ENCODE measurements around the gene ZNF689. TPM values are rescaled to one million over a fixed set of nuclear protein-coding genes. Genes with fewer than 3 reads are reported as not detected.

Gene ZNF689
- total RNA-seq, 2 donors from 2014 or later = 9.4 to 14.3 TPM

DNA sequence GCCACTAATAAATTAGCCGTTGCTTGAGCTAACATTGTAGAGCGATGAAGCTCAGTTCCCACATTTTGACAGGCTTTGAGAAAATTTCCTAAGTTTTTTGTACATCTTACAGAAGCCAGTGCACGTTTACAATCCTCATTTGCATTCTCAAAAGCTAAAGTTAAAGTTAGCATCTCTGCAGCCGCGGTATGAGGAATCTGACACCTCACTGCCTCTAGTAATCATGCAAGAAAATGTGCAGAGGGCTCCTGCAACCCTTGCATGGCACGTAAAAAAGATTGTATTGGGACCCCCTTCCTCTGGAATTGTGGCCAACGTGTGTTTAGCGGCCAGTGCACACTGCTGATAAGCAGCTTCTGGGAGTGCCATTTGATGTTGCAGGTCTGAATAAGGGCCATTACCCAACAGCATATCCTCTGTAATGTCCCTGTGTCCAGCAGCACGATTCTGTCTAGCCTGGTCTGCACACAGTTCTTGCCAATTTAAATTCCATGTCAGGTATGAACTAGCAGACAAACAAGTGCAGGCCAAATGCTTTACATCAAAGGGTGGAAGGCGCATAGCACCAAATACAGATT, 12.4 kb upstream of the ZNF689 start:
- H3K4me1 Mint-ChIP-seq (ENCODE audit: low read depth in 2 of 2) = no peaks in the 10 kb centered on the region
- DNase-seq (ENCODE audit: low spot score) = no peak
- no peak overlapping the region for H3K27ac Mint-ChIP-seq
- H3K27me3 Mint-ChIP-seq = no peaks in the 10 kb centered on the region
- ATAC-seq = no peak
- no peaks in the 10 kb centered on the region for H3K9me3 Mint-ChIP-seq
- H3K36me3 Mint-ChIP-seq = no peaks in the 10 kb centered on the region
- no peak overlapping the region for H3K4me3 Mint-ChIP-seq

DNA sequence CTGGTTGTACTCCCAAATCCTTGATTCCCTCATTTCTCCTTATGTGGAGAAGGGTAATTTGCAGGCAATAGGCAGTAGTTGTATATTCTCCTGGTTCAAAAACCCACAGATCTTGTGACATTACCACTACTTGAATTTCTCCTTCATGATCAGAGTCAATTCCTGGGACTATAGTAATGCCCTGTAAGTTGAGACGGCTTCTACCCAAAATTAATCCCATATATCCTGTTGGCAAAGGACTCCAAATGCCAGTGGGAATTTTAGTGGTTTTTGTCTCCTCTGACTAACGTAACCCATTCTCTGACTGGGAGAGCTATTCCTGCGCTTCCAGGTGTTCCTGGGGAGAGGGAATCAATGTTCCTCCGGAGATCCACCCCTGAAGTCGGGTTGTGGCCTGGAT, 11.6 kb upstream of the ZNF689 start:
- ATAC-seq (no peak), DNase-seq (ENCODE audit: low spot score) (no peak)
- H3K27me3 Mint-ChIP-seq = no peaks in the 10 kb centered on the region
- H3K9me3 Mint-ChIP-seq = no peaks in the 10 kb centered on the region
- peaks cover 0 to 2% of the 10 kb centered on the region in 2 donors for H3K4me1 Mint-ChIP-seq (ENCODE audit: low read depth in 2 of 2)
- no peaks in the 10 kb centered on the region for H3K36me3 Mint-ChIP-seq
- H3K4me3 Mint-ChIP-seq = no peak overlapping the region
- H3K27ac Mint-ChIP-seq = no peak overlapping the region

DNA sequence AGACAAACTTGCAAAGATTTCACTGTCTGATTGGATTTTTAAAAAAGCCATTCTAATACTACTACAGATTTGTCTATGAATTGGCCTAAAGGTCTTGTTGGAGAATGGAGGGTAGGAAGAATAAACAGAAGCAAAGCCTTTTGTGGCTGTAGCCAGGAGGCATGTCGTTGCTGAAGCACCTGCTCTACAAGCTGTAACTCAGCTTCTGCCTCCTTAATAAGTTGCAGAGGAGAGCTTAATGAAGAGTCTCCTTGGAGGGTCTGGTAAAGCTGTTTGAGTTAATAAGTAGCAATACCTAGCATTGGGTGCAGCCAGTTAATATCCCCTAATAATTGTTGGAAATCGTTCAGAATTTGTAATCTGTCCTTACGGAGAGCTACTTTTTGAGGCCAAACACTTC, 10.0 kb upstream of the ZNF689 start:
- no peaks in the 10 kb centered on the region for H3K36me3 Mint-ChIP-seq
- H3K27ac Mint-ChIP-seq = no peak overlapping the region
- ATAC-seq (no peak), DNase-seq (ENCODE audit: low spot score) (no peak)
- H3K4me1 Mint-ChIP-seq (ENCODE audit: low read depth in 2 of 2) = peaks cover 0 to 2% of the 10 kb centered on the region in 2 donors
- H3K4me3 Mint-ChIP-seq = no peak overlapping the region
- no peaks in the 10 kb centered on the region for H3K27me3 Mint-ChIP-seq
- no peaks in the 10 kb centered on the region for H3K9me3 Mint-ChIP-seq

DNA sequence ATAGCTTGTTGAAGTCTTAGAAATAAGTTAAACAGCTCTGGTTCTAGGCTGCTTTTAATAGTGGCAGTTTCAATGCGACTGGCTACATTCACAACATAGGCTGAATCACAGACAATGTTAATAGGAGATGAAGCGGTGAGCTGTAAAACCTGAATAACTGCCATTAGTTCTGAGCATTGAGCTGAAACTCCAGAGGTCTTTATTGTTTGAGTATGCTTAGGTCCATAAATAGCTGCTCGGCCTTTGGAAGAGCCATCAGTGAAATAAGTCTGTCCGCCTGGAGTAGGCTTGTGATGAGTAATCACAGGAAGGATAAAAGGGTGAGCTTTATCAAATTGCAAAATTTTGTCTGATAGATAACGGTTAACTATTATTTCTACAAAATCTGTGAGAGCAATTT, 9.4 kb upstream of the ZNF689 start:
- peaks cover 0 to 2% of the 10 kb centered on the region in 2 donors for H3K4me1 Mint-ChIP-seq (ENCODE audit: low read depth in 2 of 2)
- no peaks in the 10 kb centered on the region for H3K27me3 Mint-ChIP-seq
- no peak overlapping the region for H3K27ac Mint-ChIP-seq
- no peaks in the 10 kb centered on the region for H3K36me3 Mint-ChIP-seq
- ATAC-seq = no peak
- DNase-seq (ENCODE audit: low spot score) = no peak
- no peaks in the 10 kb centered on the region for H3K9me3 Mint-ChIP-seq
- H3K4me3 Mint-ChIP-seq = no peak overlapping the region

DNA sequence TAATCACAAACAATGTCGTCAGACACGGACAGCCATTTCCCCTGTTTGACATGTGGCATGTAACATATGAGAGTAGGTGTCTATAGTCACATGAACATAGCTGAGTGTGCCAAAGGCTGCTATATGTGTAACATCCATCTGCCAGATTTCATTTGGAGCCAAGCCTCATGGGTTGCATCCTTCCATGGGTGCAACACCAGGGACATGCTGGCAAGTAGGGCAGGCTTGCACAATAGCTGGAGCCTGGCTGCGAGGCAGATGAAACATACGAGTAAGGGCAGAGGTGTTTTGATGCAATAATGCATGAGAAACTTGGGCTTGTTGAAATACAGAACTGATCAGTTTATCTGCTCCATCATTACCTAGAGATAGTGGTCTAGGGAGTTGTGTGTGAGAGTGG, 9.0 kb upstream of the ZNF689 start:
- DNase-seq (ENCODE audit: low spot score) = no peak
- no peaks in the 10 kb centered on the region for H3K27me3 Mint-ChIP-seq
- no peak for ATAC-seq
- H3K4me1 Mint-ChIP-seq (ENCODE audit: low read depth in 2 of 2) = peaks cover 0 to 2% of the 10 kb centered on the region in 2 donors
- no peaks in the 10 kb centered on the region for H3K9me3 Mint-ChIP-seq
- no peak overlapping the region for H3K27ac Mint-ChIP-seq
- no peaks in the 10 kb centered on the region for H3K36me3 Mint-ChIP-seq
- H3K4me3 Mint-ChIP-seq = no peak overlapping the region

DNA sequence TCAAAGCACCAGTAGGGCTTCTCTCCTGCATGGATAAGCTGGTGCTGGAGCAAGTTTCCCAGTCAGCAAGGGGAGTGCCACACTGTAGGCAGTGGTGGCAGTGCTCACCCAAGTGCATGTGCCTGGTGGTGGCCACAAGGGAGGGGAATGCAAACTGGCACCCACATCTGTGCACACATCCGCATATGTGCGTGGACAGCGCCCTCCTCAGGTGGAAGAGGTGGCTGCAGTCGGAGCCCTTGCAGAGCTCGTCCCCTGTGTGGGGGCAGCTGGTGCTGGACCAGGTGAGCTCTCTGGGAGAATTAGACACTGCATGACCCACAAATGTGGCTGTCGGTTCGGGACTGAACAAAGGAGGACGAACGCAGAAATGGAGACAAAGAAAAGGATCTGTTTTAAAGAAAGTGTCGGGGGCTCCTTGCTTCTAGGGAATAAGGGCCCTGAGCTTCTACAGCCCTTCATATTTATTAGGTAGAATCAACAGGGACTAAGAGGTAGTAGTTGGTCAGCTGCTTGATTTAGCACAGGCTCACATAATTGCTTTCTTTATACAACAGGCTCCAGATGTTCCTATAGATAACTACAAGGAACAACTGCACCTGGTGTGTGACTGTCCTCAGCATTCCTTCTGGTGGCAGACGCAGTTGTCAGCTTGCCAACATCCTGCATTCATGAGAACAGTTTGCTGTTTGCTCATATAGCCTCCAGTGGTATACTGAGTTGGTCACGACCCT, 5.3 kb upstream of the ZNF689 start:
- H3K4me3 Mint-ChIP-seq = no peak overlapping the region
- no peaks in the 10 kb centered on the region for H3K36me3 Mint-ChIP-seq
- no peaks in the 10 kb centered on the region for H3K27me3 Mint-ChIP-seq
- H3K4me1 Mint-ChIP-seq (ENCODE audit: low read depth in 2 of 2) = peaks cover 1 to 3% of the 10 kb centered on the region in 2 donors
- ATAC-seq = peak; percentile 76 to 89
- peak; percentile 68 for DNase-seq (ENCODE audit: low spot score)
- H3K9me3 Mint-ChIP-seq = no peaks in the 10 kb centered on the region
- no peak overlapping the region for H3K27ac Mint-ChIP-seq

DNA sequence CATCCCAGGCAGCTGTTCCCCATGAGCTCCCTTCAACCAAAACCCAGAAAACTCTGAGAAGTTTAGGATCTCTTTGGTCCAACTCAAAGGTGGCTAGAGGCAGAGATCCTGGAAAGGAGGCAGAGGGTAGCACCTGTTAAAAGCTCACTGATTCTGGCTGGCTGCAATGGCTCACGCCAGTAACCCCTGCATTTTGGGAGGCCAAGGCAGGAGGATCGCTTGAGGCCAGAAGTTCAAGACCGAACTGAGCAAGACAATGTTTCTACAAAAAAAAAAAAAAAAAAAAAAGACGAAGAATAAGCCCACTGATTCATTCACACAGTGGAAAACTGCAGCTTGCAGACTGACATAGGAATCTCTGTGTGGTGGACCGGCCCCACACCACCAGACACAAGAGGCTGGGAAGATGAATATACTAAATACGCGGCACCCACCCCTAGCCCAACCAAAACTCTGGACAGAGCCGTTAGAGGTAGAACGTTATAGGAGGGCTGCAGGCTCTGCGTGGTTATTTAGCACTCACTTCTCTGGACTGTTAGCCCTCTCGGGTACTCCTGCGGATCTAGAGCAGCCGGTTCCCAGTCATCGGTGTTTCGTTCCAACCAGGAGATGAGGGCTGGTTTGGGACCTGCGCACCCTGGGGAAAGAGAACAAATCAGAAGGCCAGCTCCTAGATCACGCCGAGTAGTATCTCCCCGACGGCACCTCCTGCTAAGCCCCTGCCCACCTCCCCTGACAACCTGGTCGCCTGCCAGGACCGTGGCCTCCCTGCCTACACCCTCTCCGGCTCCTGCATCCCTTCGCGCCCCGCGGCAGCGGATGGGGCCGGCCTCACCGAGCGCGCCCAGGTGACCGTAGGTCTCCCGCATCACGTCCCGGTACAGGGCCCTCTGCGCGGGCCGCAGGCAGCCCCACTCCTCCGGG, 925 bp downstream of the ZNF689 start:
- Mint-ChIP-seq H3K27ac (peak overlapping the region; percentile 93 to 94), H3K9me3 (no peaks in the 10 kb centered on the region), H3K4me3 (peak overlapping the region; percentile 98), H3K27me3 (no peaks in the 10 kb centered on the region), H3K4me1 (ENCODE audit: low read depth in 2 of 2) (peaks cover 7 to 11% of the 10 kb centered on the region in 2 donors), H3K36me3 (peaks cover 9% of the 10 kb centered on the region)
- DNase-seq (ENCODE audit: low spot score) (peak; percentile 68), ATAC-seq (peak; percentile 61 to 72)

DNA sequence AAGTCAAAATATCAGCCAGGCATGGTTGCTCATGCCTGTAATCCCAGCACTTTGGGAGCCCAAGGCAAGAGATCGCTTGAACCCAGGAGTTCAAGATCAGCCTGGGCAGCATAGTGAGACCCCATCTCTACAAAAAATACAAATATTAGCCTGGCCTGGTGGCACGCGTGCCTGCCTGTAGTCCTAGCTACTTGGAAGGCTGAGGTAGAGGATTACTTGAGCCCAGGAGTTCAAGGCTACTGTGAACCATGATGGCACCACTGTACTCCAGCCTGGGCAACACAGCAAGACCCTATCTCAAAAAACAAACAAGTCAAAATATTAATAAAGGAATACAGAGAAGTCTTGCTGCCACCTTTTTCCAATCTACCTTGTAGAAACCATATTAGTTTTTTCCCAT, 4.2 kb downstream of the ZNF689 start:
- no peak for ATAC-seq
- Mint-ChIP-seq H3K9me3 (no peaks in the 10 kb centered on the region), H3K36me3 (peaks cover 14% of the 10 kb centered on the region), H3K27ac (no peak overlapping the region), H3K4me1 (ENCODE audit: low read depth in 2 of 2) (peaks cover 7 to 11% of the 10 kb centered on the region in 2 donors), H3K27me3 (no peaks in the 10 kb centered on the region), H3K4me3 (no peak overlapping the region)
- DNase-seq (ENCODE audit: low spot score) = no peak

DNA sequence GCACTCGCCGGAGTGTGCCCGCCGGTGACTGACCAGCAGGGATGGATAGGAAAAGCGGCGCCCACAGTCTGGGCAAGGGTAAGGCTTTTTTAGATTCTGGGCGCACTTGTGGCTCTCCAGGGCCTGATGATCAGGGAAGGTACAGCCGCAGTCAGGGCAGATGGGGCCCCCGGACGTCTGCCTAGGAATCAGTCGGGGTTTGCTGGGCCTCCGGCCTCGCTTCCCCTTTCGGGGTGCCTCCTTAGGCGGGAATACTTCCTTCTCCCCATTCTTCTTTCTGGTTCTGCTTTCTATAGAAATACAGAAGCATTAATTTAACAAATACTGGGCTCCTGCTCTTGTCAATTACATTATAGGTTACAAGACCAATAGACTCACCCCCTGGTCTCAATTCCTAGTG, 5.0 kb downstream of the ZNF689 start:
- no peak for ATAC-seq
- Mint-ChIP-seq H3K27ac (no peak overlapping the region), H3K36me3 (peaks cover 14% of the 10 kb centered on the region), H3K4me1 (ENCODE audit: low read depth in 2 of 2) (peaks cover 3 to 6% of the 10 kb centered on the region in 2 donors), H3K9me3 (no peaks in the 10 kb centered on the region), H3K27me3 (no peaks in the 10 kb centered on the region), H3K4me3 (no peak overlapping the region)
- no peak for DNase-seq (ENCODE audit: low spot score)

DNA sequence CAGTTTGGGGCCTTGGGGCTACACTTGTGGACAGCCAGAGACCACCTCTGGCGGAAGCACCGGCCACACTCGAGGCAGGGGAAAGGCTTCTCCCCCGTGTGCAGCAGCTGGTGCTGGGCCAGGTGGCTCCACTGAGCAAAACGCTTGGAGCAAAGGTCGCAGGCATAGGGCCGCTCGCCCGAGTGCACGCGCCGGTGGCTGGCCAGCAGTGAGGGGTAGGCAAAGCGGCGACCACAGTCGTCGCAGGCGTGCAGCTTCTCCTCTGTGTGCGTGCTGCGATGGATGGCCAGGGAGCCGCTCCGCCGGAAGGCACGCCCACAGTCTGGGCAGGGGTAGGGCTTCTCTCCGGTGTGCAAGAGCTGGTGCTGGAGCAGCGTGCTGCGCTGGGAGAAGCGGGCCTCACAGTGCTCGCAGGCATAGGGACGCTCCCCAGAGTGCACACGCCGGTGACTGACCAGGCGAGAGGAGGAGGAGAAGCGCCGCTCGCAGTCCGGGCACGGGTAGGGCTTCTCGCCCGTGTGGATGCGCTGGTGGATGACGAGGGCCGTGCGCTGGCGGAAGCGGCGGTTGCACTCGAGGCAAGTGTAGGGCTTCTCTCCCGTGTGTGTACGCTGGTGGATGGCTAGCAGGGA, 5.8 kb downstream of the ZNF689 start:
- DNase-seq (ENCODE audit: low spot score) (no peak), ATAC-seq (peak in 1 of 2 donors; percentile 41)
- Mint-ChIP-seq H3K4me3 (no peak overlapping the region), H3K27me3 (no peaks in the 10 kb centered on the region), H3K9me3 (no peaks in the 10 kb centered on the region), H3K4me1 (ENCODE audit: low read depth in 2 of 2) (peaks cover 2 to 6% of the 10 kb centered on the region in 2 donors), H3K36me3 (peaks cover 14% of the 10 kb centered on the region), H3K27ac (no peak overlapping the region)

DNA sequence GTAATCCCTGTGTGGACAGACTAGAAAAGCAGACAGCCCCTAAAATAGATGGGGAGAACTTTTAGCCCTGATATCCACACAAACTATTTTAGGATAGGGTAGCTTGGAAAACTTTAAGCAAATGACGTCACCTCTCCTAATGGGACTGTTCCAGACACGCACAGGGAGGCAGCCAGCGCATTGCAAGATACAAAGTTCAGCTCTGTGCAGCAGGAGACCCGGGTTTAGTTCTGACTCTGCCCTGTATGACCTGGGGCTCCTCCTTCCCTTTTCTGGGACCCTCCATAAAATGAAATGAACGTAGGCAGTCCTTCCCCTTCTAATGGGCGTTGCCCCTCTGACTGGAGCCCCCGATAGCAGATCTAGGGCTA, 6.3 kb downstream of the ZNF689 start:
- ATAC-seq = no peak
- H3K27me3 Mint-ChIP-seq = no peaks in the 10 kb centered on the region
- no peak overlapping the region for H3K4me3 Mint-ChIP-seq
- peaks cover 14% of the 10 kb centered on the region for H3K36me3 Mint-ChIP-seq
- H3K9me3 Mint-ChIP-seq = no peaks in the 10 kb centered on the region
- DNase-seq (ENCODE audit: low spot score) = no peak
- peaks cover under 1 to 3% of the 10 kb centered on the region in 2 donors for H3K4me1 Mint-ChIP-seq (ENCODE audit: low read depth in 2 of 2)
- no peak overlapping the region for H3K27ac Mint-ChIP-seq

DNA sequence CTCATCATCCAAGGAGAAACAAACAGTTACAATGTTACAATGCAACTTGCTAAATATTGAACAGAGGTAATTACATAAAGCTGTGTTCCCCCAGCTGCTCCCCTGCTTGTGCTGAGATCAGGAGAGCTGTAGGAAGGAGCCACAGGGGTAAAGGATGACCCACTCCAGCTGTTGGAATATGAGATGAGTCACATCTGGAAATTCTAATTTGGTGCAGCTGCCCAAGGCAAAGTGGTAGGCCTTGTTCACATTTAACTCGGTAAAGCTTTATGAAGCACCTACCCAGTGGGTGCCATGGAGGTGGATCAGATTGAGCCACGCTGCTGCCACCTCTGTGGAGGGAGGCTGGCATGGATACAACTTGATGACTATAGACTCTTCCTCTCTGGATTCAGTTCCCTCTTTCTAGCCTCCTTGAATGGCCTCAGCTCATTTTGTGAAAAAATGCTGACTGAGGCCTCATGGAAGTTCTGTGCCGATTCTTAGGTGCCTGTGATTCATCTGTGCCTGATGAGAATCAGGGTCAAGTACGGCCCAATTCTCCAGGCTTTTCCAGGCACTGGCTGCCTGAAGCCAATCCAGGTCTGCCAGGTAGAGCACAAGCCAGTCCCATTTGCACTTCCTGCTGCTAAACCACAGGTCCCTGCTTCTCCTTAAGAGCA, 7.4 kb downstream of the ZNF689 start:
- peaks cover 0 to 4% of the 10 kb centered on the region in 2 donors for H3K4me1 Mint-ChIP-seq (ENCODE audit: low read depth in 2 of 2)
- no peak overlapping the region for H3K4me3 Mint-ChIP-seq
- H3K36me3 Mint-ChIP-seq = peaks cover 14% of the 10 kb centered on the region
- no peak overlapping the region for H3K27ac Mint-ChIP-seq
- H3K27me3 Mint-ChIP-seq = no peaks in the 10 kb centered on the region
- no peaks in the 10 kb centered on the region for H3K9me3 Mint-ChIP-seq
- ATAC-seq (no peak), DNase-seq (ENCODE audit: low spot score) (no peak)

DNA sequence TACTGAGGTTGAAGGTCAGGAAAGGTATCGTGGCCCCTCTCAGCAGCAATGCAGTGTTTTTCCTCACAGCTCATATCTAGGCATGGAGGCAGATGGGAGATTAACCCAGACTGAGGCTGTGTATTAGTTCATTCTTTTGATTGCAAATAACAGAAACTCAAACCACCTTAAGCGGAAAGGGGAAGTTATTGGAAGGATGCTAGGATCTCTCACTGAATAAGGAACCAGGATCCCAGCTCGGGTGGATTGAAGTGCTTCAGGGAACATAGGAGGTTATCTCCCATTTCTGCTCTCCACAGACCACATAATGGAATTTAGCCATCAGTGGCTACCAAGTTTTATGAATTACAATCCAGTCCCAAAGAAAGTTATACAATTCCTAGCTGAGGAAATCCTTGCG, 8.2 kb downstream of the ZNF689 start:
- Mint-ChIP-seq H3K27ac (no peak overlapping the region), H3K27me3 (no peaks in the 10 kb centered on the region), H3K36me3 (peaks cover 14% of the 10 kb centered on the region), H3K4me1 (ENCODE audit: low read depth in 2 of 2) (peaks cover 0 to 4% of the 10 kb centered on the region in 2 donors), H3K9me3 (no peaks in the 10 kb centered on the region), H3K4me3 (no peak overlapping the region)
- DNase-seq (ENCODE audit: low spot score) = no peak
- ATAC-seq = no peak
